Brain microvascular endothelial cell (primary cell): ENCODE measurements around the gene YWHAE.
A peak's percentile ranks its signal among the peaks of the same experiment; 100 is the strongest.
"Not testable (repeated sequence)": the region's sequence is repeated elsewhere in the genome, so short reads cannot be mapped to it uniquely, and the experiment has no call there.

Experiments
- DNase-seq: peaks from one replicate; pipeline ENCODE4 v3.0.0-alpha.2; 2020
- H3K27ac ChIP-seq: fragments of 250-450 bp; sonication (Bioruptor Pico); 2 replicates; pipeline ENCODE4 v1.5.1; 2020; ENCODE audit warnings: mild to moderate bottlenecking, moderate library complexity
- H3K27me3 ChIP-seq: fragments of 250-450 bp; sonication (Bioruptor Pico); replicated peaks from 2 replicates; pipeline ENCODE4 v1.5.1; 2020; ENCODE audit warnings: mild to moderate bottlenecking
- H3K36me3 ChIP-seq: fragments of 250-450 bp; sonication (Bioruptor Pico); replicated peaks from 2 replicates; pipeline ENCODE4 v1.5.1; 2020; ENCODE audit warnings: mild to moderate bottlenecking
- H3K4me3 ChIP-seq: 2 replicates; pipeline ENCODE4 v1.5.1; 2011; ENCODE audit warnings: low read depth, mild to moderate bottlenecking, control low read depth, low read length, moderate library complexity
- in situ Hi-C: cut with HindIII; loops from 2 replicates; pipeline ENCODE4 v1.10.0; 2017; ENCODE audit warnings: low sequenced_read_pairs, low pct_ligation_motif_present
- TF ChIP-seq, protein P1 (sequence below): IDR thresholded peaks from 2 replicates; pipeline ENCODE4 v1.5.1; 2011; ENCODE audit warnings: low read depth, mild to moderate bottlenecking, moderate library complexity, low read length, control low read depth, inconsistent platforms; ENCODE audit errors: missing control alignments

The YWHAE gene

DNA sequence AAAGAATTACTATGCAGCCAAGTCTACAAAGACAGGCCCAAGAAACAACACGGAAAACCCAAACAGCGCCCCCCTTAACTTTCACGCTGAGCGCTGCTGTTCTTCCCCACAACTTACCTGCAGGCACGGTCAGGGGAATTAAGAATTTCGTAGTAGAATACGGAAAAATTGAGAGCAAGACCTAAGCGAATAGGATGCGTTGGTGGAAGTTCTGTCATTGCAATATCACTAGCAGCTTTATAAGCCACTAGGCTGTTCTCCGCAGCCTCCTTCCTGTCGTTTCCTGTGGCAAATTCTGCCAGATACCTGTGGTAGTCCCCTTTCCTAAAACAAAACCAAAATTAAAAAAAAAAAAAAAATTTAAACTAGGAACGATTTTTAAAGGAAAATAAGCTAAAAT lies 39.0 kb downstream of the YWHAE start:
- DNase-seq: no peak
- in situ Hi-C loops: no loop called here

GRCh38 chr17:1360315-1360714 lies 39.7 kb downstream of the YWHAE start:
- Histone ChIP-seq H3K36me3 (peaks cover 35% of the 10 kb centered on the region), H3K27ac (peak overlapping the region; percentile 45)
- in situ Hi-C loops, H3K4me3 ChIP-seq, H3K27me3 ChIP-seq: not testable (repeated sequence)
- peak; percentile 80 for DNase-seq

More for the DNA sequence above, 39.0 kb downstream of the YWHAE start:
- TF ChIP-seq, protein P1, sequence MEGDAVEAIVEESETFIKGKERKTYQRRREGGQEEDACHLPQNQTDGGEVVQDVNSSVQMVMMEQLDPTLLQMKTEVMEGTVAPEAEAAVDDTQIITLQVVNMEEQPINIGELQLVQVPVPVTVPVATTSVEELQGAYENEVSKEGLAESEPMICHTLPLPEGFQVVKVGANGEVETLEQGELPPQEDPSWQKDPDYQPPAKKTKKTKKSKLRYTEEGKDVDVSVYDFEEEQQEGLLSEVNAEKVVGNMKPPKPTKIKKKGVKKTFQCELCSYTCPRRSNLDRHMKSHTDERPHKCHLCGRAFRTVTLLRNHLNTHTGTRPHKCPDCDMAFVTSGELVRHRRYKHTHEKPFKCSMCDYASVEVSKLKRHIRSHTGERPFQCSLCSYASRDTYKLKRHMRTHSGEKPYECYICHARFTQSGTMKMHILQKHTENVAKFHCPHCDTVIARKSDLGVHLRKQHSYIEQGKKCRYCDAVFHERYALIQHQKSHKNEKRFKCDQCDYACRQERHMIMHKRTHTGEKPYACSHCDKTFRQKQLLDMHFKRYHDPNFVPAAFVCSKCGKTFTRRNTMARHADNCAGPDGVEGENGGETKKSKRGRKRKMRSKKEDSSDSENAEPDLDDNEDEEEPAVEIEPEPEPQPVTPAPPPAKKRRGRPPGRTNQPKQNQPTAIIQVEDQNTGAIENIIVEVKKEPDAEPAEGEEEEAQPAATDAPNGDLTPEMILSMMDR: no peak
- Histone ChIP-seq H3K27me3 (no peaks in the 10 kb centered on the region), H3K36me3 (peaks cover 30% of the 10 kb centered on the region), H3K4me3 (no peak overlapping the region), H3K27ac (peak overlapping the region; percentile 45)

DNA sequence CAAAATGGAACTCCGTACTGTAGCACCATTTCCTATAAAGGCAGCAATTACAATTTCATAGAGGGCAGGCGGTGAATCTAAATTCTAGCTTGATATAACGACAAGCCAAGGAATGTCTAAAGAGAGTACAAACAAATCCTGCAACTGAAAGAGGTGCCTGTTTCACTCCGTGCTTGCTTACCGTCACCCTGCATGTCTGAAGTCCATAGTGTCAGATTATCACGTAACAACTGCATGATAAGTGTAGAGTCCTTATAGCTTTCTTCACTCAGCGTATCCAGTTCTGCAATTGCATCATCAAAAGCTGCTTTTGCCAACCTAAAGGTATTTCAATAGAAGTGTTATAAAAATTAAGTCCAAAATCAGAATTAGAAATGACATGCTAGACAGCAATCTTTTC lies 46.0 kb downstream of the YWHAE start:
- H3K27ac ChIP-seq: no peak overlapping the region
- no peaks in the 10 kb centered on the region for H3K27me3 ChIP-seq
- H3K36me3 ChIP-seq: peaks cover 51% of the 10 kb centered on the region
- no peak for DNase-seq
- TF ChIP-seq, protein P1: no peak
- in situ Hi-C loops: no loop called here
- H3K4me3 ChIP-seq: no peak overlapping the region

GRCh38 chr17:1352530-1352929 lies 47.5 kb downstream of the YWHAE start:
- H3K36me3 ChIP-seq: peaks cover 55% of the 10 kb centered on the region
- H3K4me3 ChIP-seq, H3K27ac ChIP-seq, DNase-seq, in situ Hi-C loops, H3K27me3 ChIP-seq: not testable (repeated sequence)

- no peak overlapping the region for H3K4me3 ChIP-seq
- H3K27me3 ChIP-seq: no peaks in the 10 kb centered on the region
- in situ Hi-C loops: no loop called here
- peaks cover 57% of the 10 kb centered on the region for H3K36me3 ChIP-seq
- TF ChIP-seq, protein P1: no peak
- H3K27ac ChIP-seq: no peak overlapping the region
- DNase-seq: no peak
Measured at GRCh38 chr17:1351971-1352370, 48.1 kb downstream of the YWHAE start.

GRCh38 chr17:1351275-1351674 lies 48.7 kb downstream of the YWHAE start:
- in situ Hi-C loops: no loop called here
- Histone ChIP-seq H3K27ac (no peak overlapping the region), H3K36me3 (peaks cover 57% of the 10 kb centered on the region), H3K27me3 (no peaks in the 10 kb centered on the region), H3K4me3 (no peak overlapping the region)
- DNase-seq: no peak
- TF ChIP-seq, protein P1: no peak

DNA sequence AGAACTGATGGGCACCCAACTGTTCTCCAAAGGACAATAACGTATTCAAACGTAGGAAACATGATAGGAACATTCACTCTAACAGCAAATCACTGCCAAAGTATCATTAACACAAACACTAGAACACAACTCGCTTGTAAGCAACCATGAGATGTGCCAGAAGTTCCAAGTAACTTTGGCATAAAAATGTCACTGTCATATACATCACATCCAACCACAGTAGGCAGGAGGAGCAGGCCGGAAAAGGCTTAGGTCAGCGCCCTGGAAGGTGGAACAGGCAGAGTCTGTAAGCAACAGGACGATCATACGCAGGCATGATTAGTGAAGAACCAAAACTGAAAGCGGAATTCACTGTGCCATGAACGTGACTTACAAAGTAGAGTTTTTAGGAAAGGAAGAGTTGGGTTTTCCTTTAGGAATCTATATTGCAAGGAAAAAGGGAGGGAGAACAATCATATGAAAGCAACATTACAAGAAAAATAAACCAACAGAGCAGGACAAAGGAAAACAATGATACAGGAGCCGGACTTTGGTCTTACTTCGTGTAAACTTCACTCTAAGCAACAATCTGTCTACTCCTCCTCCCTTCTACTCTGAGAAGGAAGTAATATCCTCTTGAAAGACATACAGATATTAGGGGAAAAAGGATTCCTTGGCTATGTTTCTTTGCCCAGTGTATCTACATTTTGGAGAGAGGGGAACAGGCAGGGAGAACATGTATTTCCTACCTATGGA lies 52.3 kb downstream of the YWHAE start:
- no peak overlapping the region for H3K27ac ChIP-seq

More for the DNA sequence above, 52.3 kb downstream of the YWHAE start:
- DNase-seq: no peak
- no peak overlapping the region for H3K4me3 ChIP-seq
- TF ChIP-seq, protein P1: no peak
- in situ Hi-C loops: no loop called here
- peaks cover 63% of the 10 kb centered on the region for H3K36me3 ChIP-seq
- H3K27me3 ChIP-seq: no peaks in the 10 kb centered on the region
